PFSK-1 (cell line): ENCODE results near the gene CCDC106.

Source experiments
- FOXP2 ChIP-seq: optimal IDR thresholded peaks from 2 replicates; pipeline ENCODE3; 2011; ENCODE audit warnings: borderline replicate concordance, control low read depth, inconsistent platforms; ENCODE audit not compliant: insufficient read depth; ENCODE audit errors: extremely low read length, extremely low read depth
- POLR2AphosphoS5 ChIP-seq: IDR thresholded peaks from 2 replicates; pipeline ENCODE4 v1.6.1; 2012; ENCODE audit warnings: low read depth, mild to moderate bottlenecking, control low read depth, low read length, moderate library complexity
- SIN3A ChIP-seq: IDR thresholded peaks from 2 replicates; pipeline ENCODE4 v1.6.1; 2012; ENCODE audit warnings: mild to moderate bottlenecking, low read length, moderate library complexity, borderline replicate concordance; ENCODE audit not compliant: insufficient read depth
- TAF1 ChIP-seq: IDR thresholded peaks from 2 replicates; pipeline ENCODE4 v1.6.1; 2012; ENCODE audit warnings: low read length, control low read depth, borderline replicate concordance; ENCODE audit not compliant: insufficient read depth
- TF ChIP-seq, protein P1 (sequence below), 2 experiments: IDR thresholded peaks; 2 replicates each; pipeline versions ENCODE4 v1.6.1 to v1.8.0; 2011 to 2012; ENCODE audit warnings: low read depth in 2 of 2, low read length in 2 of 2, control low read depth in 1 of 2, inconsistent platforms in 1 of 2, mild to moderate bottlenecking in 1 of 2, moderate library complexity in 1 of 2; ENCODE audit not compliant: insufficient read depth in 1 of 2

The CCDC106 gene

DNA sequence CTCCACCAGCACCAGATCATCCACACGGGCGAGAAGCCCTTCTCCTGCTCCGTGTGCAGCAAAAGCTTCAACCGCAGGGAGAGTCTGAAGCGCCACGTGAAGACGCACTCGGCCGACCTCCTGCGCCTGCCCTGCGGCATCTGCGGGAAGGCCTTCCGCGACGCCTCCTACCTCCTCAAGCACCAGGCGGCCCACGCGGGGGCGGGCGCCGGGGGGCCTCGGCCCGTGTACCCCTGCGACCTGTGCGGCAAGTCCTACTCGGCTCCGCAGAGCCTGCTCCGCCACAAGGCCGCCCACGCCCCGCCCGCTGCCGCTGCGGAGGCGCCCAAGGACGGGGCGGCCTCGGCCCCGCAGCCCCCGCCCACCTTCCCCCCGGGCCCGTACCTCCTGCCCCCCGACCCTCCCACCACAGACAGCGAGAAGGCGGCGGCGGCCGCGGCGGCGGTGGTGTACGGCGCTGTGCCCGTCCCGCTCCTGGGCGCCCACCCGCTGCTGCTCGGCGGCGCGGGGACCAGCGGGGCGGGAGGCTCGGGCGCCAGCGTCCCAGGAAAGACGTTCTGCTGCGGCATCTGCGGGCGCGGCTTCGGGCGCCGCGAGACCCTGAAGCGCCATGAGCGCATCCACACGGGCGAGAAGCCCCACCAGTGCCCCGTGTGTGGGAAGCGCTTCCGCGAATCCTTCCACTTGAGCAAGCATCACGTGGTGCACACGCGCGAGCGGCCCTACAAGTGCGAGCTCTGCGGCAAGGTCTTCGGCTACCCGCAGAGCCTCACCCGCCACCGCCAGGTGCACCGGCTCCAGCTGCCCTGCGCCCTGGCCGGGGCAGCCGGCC is 33.1 kb upstream of the CCDC106 start:
- TF ChIP-seq, protein P1, sequence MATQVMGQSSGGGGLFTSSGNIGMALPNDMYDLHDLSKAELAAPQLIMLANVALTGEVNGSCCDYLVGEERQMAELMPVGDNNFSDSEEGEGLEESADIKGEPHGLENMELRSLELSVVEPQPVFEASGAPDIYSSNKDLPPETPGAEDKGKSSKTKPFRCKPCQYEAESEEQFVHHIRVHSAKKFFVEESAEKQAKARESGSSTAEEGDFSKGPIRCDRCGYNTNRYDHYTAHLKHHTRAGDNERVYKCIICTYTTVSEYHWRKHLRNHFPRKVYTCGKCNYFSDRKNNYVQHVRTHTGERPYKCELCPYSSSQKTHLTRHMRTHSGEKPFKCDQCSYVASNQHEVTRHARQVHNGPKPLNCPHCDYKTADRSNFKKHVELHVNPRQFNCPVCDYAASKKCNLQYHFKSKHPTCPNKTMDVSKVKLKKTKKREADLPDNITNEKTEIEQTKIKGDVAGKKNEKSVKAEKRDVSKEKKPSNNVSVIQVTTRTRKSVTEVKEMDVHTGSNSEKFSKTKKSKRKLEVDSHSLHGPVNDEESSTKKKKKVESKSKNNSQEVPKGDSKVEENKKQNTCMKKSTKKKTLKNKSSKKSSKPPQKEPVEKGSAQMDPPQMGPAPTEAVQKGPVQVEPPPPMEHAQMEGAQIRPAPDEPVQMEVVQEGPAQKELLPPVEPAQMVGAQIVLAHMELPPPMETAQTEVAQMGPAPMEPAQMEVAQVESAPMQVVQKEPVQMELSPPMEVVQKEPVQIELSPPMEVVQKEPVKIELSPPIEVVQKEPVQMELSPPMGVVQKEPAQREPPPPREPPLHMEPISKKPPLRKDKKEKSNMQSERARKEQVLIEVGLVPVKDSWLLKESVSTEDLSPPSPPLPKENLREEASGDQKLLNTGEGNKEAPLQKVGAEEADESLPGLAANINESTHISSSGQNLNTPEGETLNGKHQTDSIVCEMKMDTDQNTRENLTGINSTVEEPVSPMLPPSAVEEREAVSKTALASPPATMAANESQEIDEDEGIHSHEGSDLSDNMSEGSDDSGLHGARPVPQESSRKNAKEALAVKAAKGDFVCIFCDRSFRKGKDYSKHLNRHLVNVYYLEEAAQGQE (IDR thresholded peaks at IDR 0.05; ENCODE audit: insufficient read depth in 1 of 2, low read depth in 2 of 2, low read length in 2 of 2): no peak
- TF ChIP-seq TAF1 (no peak), POLR2AphosphoS5 (no peak), SIN3A (no peak), FOXP2 (no peak)

DNA sequence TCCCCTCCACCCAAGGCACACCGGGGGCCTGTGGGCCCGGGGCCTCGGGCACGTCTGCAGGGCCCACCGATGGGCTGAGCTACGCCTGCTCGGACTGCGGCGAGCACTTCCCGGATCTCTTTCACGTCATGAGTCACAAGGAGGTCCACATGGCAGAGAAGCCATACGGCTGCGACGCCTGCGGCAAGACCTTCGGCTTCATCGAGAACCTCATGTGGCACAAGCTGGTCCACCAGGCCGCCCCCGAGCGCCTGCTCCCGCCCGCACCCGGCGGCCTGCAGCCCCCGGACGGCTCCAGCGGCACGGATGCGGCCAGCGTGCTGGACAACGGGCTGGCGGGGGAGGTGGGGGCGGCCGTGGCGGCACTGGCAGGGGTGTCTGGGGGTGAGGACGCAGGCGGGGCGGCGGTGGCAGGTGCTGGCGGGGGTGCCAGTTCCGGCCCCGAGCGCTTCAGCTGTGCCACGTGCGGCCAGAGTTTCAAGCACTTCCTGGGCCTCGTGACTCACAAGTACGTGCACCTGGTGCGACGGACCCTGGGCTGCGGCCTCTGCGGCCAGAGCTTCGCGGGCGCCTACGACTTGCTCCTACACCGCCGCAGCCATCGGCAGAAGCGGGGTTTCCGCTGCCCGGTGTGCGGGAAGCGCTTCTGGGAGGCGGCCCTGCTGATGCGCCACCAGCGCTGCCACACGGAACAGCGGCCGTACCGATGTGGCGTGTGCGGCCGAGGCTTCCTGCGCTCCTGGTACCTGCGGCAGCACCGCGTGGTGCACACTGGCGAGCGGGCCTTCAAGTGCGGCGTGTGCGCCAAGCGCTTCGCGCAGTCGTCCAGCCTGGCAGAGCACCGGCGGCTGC is 32.2 kb upstream of the CCDC106 start:
- no peak for TF ChIP-seq FOXP2
- no peak for TF ChIP-seq TAF1
- no peak for TF ChIP-seq POLR2AphosphoS5
- TF ChIP-seq SIN3A: no peak
- TF ChIP-seq, protein P1 (IDR thresholded peaks at IDR 0.05; ENCODE audit: insufficient read depth in 1 of 2, low read depth in 2 of 2, low read length in 2 of 2): no peak

DNA sequence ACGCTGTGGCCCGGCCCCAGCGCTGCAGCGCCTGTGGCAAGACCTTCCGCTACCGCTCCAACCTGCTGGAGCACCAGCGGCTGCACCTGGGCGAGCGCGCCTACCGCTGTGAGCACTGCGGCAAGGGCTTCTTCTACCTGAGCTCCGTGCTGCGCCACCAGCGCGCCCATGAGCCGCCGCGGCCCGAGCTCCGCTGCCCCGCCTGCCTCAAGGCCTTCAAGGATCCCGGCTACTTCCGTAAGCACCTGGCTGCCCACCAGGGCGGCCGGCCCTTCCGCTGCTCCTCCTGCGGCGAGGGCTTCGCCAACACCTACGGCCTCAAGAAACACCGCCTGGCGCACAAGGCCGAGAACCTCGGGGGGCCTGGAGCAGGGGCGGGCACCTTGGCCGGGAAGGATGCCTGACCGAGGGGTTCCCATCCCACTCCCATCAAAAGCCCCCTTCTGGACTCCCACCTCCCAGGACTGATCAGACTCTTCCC is 31.6 kb upstream of the CCDC106 start:
- TF ChIP-seq TAF1: no peak
- TF ChIP-seq, protein P1 (IDR thresholded peaks at IDR 0.05; ENCODE audit: insufficient read depth in 1 of 2, low read depth in 2 of 2, low read length in 2 of 2): no peak
- TF ChIP-seq FOXP2: no peak
- no peak for TF ChIP-seq POLR2AphosphoS5
- TF ChIP-seq SIN3A: no peak

DNA sequence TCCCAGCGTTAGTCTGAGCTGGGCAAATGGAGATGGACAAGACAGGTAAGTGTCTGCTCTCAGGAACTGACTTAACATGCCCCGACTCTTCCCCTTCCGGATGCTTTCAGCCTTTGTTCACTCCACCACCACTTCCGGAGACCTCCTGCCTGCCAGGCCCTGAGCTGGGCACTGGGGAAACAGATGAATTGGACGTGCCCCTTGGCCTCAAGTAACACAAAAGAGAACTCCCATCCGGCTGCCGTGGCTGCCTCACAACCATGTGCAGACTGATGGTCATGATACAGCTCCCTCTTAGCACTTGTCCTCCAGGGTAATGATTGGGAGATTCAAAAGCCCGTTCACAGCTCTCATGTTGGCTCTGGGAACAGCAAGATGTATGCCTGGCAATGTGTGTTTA is 30.6 kb upstream of the CCDC106 start:
- TF ChIP-seq TAF1 (no peak), POLR2AphosphoS5 (no peak), FOXP2 (no peak), SIN3A (no peak)
- TF ChIP-seq, protein P1 (IDR thresholded peaks at IDR 0.05; ENCODE audit: insufficient read depth in 1 of 2, low read depth in 2 of 2, low read length in 2 of 2): no peak
